ENCODE measurements around the gene ZEB2. TPM values are rescaled to one million over a fixed set of nuclear protein-coding genes. Genes with fewer than 3 reads are reported as not detected.

ZEB2 gene
- total and polyA plus RNA-seq, 2 of the 8 experiments (the other 6 are each of a cell fraction or from before 2014, with no cell fraction given), result 0.38 TPM; not detected in 1

GRCh38 chr2:144381716-144382115 lies 138.2 kb downstream of the ZEB2 start:
- FAIRE-seq (no peak), DNase-seq (ENCODE audit: low read depth in 1 of 2, low spot score in 2 of 2) (no peak)
- no peaks in the 10 kb centered on the region for H3K27me3 ChIP-seq (replicated peaks in 1 of 4; ENCODE audit: control insufficient read depth in 3 of 4, extremely low read depth in 1 of 4, insufficient read depth in 3 of 4, low read length in 3 of 4)
- H2BK5ac ChIP-seq (ENCODE audit: low read depth, low read length), result no peak overlapping the region
- no peak overlapping the region for H3K9ac ChIP-seq (replicated peaks in 1 of 4; ENCODE audit: extremely low read depth in 1 of 4, low read depth in 3 of 4, low read length in 3 of 4)
- H3K23ac ChIP-seq (ENCODE audit: insufficient read length), result no peak overlapping the region
- H3K27ac ChIP-seq (ENCODE audit: low read depth, low read length), result no peak overlapping the region
- H3K23me2 ChIP-seq (ENCODE audit: low read depth, low read length), result no peaks in the 10 kb centered on the region
- peaks cover 0 to 3% of the 10 kb centered on the region in 2 experiments; a peak in 1 of 4 replicates for H3K9me3 ChIP-seq (ENCODE audit: insufficient read depth in 2 of 2, low read depth in 1 of 2, low read length in 1 of 2)
- H3K4me2 ChIP-seq (ENCODE audit: insufficient read depth in 1 of 2, low read depth in 2 of 2, low read length in 2 of 2), result no peak overlapping the region
- no peak overlapping the region for H3K4ac ChIP-seq (replicated peaks; ENCODE audit: insufficient read length, low read depth, low read length)
- H2AFZ ChIP-seq (ENCODE audit: low read length), result no peak overlapping the region
- no peaks in the 10 kb centered on the region for H3K79me2 ChIP-seq (ENCODE audit: control insufficient read depth in 1 of 2, insufficient read depth in 2 of 2, low read length in 2 of 2)
- H4K20me1 ChIP-seq (replicated peaks in 1 of 2; ENCODE audit: control insufficient read depth in 1 of 2, insufficient read depth in 2 of 2, low read length in 2 of 2), result no peaks in the 10 kb centered on the region
- no peak overlapping the region for H2AK5ac ChIP-seq (ENCODE audit: low read depth, low read length)
- no peak overlapping the region for H3K18ac ChIP-seq (ENCODE audit: extremely low read depth, low read length)
- no peak overlapping the region for H2BK120ac ChIP-seq (replicated peaks; ENCODE audit: low read depth, low read length)
- H3K4me1 ChIP-seq (replicated peaks in 1 of 4; ENCODE audit: control insufficient read depth in 3 of 4, insufficient read depth in 4 of 4, low read length in 3 of 4), result no peaks in the 10 kb centered on the region
- H3K36me3 ChIP-seq (ENCODE audit: control insufficient read depth in 2 of 4, insufficient read depth in 4 of 4, low read length in 3 of 4), result no peaks in the 10 kb centered on the region
- ChIA-PET CTCF (ENCODE audit: partially characterized antibody) (no interaction called here), POLR2A (ENCODE audit: partially characterized antibody) (no interaction called here)
- no peak overlapping the region for H2BK12ac ChIP-seq (ENCODE audit: low read depth, low read length)
- TF ChIP-seq RAD21 (IDR thresholded peaks at IDR 0.05 in 1 of 2, conservative IDR thresholded peaks at IDR 0.05 in 1 of 2; ENCODE audit: low read depth in 2 of 2, low read length in 2 of 2) (no peak), POLR2A (IDR thresholded peaks at IDR 0.05; ENCODE audit: control extremely low read depth in 1 of 2, low read depth in 2 of 2, low read length in 2 of 2) (no peak), TCF12 (IDR thresholded peaks at IDR 0.05; ENCODE audit: low read depth, low read length) (no peak), KDM5A (IDR thresholded peaks at IDR 0.05; ENCODE audit: low read length) (no peak), SIRT6 (IDR thresholded peaks at IDR 0.05; ENCODE audit: low read length) (no peak), CBX5 (IDR thresholded peaks at IDR 0.05; ENCODE audit: low read depth, low read length) (no peak), POU5F1 (IDR thresholded peaks at IDR 0.05; ENCODE audit: low read depth, low read length) (no peak), CBX8 (IDR thresholded peaks at IDR 0.05; ENCODE audit: borderline replicate concordance, low read depth, low read length) (no peak), USF2 (IDR thresholded peaks at IDR 0.05; ENCODE audit: low read length) (no peak), GABPA (IDR thresholded peaks at IDR 0.05; ENCODE audit: borderline replicate concordance, insufficient read depth, low read length) (no peak), TAF7 (optimal IDR thresholded peaks at IDR 0.05; ENCODE audit: borderline replicate concordance, low read depth, low read length) (no peak)
- H3K56ac ChIP-seq (replicated peaks; ENCODE audit: insufficient read length, low read depth, low read length), result no peak overlapping the region
- H2BK20ac ChIP-seq (ENCODE audit: low read length), result no peak overlapping the region
- no peak overlapping the region for H4K5ac ChIP-seq (ENCODE audit: insufficient read length, low read depth, low read length)
- no peak overlapping the region for H2BK15ac ChIP-seq (ENCODE audit: low read length)
- no peak overlapping the region for H4K91ac ChIP-seq (replicated peaks; ENCODE audit: insufficient read length, low read length)
- 90% methylated on average over 2 of the region's 2 CpGs; no CpG with 5 or more reads in 1 of the 2 experiments for WGBS, 2 experiments (ENCODE audit: extremely low coverage in 1 of 2, insufficient coverage in 1 of 2, insufficient read length in 1 of 2, insufficient replicate concordance in 2 of 2, low coverage in 1 of 2, low lambda C conversion rate in 2 of 2, missing lambda C conversion rate in 1 of 2)
- no peak overlapping the region for H3K4me3 ChIP-seq (ENCODE audit: extremely low read depth in 1 of 4, insufficient read depth in 2 of 4, low read depth in 3 of 4, low read length in 4 of 4)
- no peak overlapping the region for H3K14ac ChIP-seq (ENCODE audit: insufficient read length)
- H4K8ac ChIP-seq (ENCODE audit: extremely low read depth, insufficient read depth, low read length), result no peak overlapping the region
- no peaks in the 10 kb centered on the region for H3K79me1 ChIP-seq (ENCODE audit: low read depth, low read length)
